NCI-H524 (cell line): ENCODE results near the gene LRRC17.

ENCODE experiments used
- DNase-seq, 2 experiments: peaks; one replicate each; lab custom pipeline; 2025; lab: John Stamatoyannopoulos, UW

The LRRC17 gene

DNA sequence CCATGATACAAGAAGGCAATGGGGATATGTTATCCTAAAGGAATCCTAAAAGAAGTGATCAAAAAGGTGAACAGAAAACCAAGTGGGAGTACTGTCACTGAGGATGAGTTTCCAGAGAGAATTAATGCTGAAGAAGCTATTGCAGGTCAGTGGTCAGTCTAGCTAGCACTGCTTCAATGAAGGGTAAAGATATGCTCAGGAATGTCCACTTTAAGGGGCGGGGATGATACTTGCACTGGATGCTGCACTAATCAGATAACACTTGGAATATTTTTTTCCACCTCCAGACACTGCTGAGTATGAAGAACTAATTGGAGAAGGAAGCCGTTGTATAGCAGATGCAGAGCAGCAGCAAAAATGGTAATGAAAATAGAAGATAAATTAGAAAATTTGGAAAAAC, 75.3 kb downstream of the LRRC17 start:
- no peak for DNase-seq

DNA sequence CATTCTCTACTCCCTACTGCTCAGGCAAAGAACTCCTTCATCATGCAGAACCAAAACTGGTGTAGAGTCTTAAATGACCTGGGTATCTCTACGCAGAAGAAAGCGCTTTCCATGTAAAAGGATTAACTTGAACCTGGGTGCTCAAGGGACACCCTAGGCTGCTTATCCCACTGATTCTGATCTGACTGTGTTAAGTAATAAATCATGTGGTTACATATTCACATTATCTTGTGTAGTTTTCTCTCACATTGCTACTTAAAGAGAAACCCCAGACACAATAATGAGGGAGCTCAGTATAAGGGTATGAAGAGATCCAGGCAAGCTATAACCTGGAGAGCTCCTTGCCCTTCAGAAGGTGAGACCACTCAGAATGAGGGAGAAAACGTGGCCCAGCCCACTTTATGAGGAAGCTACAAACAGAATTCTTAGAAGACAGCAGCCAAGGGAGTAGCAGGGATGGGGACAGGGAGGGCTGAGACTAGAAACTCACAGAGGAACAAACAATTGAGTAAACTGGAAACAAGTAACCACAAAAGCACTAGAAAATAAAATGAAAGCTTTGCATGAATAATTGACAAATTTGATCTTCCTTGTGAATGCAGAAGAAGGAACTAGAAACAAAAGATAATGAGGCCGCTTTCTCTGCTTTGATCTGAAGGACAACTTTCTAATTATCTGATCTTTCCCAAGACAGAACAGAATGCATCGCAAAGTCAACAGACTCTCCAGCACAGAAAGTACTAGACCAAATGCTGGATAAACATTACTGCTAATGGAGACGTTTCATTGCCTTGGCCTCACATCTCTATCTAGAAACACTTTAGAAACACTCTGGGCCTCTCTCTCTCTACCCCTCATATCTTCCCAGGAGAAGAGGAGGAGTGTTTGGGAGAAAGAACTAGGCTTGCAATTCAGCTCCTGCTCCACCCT, 76.1 kb downstream of the LRRC17 start:
- DNase-seq = no peak

DNA sequence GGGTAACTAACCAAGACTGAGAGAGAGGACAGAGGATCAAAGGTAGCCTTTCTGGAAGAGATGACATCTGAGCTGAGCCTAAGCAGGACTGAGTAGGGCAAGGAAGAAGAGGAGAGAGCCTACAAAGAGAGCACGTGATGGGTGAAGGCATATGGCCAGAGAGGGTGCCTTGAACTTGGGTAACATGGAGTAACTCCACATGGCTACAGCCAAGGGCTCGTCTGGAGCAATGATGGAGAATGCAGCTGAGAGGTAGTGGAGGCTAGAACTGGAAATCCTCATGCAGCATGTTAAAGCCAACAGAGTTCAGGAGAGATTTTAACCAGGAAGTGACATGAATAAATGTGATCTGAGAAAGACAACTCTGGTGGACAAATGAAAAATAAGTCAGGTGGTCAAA, 77.8 kb downstream of the LRRC17 start:
- no peak for DNase-seq

DNA sequence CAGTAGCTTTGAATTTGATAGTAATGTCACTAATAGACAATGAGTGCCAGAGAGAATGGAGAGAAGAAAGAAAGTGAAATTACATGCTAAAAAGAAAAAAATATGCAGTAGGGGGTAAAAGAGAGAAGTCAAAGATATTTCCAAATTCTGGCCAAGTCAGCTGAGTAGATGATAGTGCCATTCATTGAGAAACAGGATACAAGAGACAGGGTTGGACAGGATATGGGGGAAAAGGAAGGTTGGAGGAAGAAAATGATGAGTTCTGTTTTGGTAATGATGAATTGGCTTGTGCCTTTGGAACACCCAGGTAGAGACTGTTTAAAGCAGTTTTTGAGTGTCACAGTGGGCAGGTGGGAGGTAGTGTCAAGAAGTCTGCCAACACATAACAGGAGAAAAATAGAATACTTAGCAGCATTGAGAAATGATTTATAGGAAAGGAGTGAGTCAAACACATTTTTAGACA, 78.3 kb downstream of the LRRC17 start:
- DNase-seq = no peak

DNA sequence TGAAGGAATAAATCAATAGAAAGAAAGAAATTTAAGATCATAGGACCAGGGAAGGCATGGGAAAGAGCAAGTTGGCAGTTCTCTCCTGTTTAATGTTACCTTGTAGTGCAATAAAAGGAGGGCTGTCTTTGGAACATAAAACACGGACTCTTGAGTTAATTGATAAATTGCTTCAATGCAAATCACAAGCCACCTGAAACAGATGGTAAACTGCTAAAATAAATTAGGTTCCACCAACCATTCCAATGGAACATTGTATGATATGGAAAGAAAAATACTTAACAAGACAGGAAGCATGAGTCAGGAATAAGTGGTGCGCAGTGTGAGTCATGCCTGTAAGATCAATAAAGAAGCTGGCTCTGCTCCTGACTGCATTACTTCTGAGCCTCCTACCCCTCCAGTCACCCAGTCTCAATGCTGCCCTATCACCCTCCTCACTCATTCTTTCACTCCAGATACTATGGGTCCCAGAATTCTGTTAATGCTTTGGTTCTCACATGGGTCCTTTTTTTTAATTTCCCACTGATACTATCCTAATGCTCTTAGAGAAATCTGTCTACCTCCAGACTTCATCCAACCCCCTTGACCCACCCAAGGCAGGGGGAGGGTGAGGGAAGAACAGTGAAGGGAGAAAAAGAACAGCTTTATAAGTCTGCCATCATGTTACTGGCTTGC, 78.9 kb downstream of the LRRC17 start:
- no peak for DNase-seq

DNA sequence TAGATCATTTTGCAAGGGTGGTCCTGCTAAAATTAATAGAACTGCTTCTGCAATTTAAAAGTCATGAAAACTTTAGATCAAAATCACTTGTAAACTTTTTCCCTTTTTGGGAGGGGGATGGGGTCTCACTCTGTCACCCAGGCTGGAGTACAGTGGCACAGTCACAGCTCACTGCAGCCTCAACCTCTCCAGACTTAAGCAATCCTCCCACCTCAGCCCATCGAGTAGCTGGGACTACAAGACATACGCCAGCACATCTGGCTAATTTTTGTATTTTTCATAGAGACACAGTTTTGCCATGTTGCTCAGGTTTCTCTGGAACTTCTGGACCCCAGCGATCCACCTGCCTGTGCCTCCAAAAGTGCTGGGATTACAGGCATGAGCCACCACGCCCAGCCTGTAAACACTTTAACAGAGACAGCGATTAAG, 79.7 kb downstream of the LRRC17 start:
- no peak for DNase-seq

DNA sequence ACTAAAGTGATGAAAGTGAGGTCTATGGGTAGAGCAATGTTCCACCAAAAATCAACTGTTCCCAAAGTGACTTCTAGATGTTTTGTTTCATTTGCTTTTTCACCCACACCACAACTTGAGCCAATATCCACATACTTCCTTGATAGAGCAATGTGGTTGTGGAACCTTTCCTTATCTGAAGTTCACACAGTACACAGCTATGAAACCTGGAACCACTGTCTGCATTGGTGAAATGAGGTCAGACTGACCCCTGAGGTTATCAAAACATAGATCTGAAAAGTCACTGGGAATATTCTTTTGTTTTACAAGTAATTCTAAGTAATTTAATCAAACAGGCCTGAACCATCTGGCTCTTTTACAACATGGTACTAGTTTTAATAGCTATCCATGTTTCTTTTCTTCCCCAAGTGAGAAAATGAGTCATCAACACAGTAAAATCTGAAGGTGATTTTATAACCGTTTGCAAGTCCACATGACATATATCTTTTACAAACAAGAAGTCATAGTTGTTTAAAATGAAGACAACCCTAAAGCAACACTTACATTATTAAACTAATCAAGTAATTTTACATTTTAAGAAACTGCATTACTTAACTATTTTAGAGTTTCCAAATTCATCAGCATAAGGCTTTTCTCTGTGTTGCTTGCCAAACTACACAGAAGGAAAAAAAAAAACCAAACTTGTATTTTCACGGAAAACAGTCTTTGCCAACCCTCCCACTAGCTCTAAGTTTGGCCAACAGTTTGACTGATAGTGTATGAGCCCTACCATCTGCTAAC, 80.3 kb downstream of the LRRC17 start:
- DNase-seq = no peak

DNA sequence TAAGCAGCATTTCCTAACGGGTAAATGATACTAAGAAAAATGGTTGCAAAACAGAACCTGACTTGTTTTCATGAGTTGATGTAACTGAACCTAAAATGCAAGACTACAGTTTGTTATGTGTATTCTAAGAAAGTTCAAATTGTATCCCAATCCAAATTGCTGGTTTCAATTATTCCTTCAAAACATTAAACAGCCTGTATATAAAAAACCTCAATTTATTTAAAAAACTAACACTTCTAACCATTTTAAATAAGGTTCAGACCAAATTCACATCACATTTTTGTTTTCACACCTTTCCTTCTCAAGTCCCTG, 80.9 kb downstream of the LRRC17 start:
- DNase-seq = no peak

DNA sequence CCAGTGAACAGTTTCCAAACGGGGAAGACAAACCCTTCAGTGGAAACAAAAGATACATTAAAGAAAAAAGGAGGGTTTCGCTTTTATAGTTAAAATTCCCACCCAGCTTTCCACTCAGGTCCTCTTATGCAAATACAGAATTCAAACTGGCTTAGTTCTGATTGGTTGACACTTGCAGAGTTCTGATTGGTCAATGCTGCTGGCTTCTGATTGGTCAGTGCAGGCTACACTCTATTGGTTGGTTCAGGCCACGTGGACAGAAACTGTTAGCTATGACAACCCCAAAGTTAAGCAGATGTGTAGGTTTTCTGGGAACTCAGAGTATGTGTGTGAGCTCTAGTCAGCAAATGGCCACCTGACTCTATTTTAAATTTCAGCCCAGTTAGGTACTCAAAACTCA, 81.8 kb downstream of the LRRC17 start:
- no peak for DNase-seq
